Measurements from ENCODE around the gene GLB1L2. TPM values are rescaled to one million over a fixed set of nuclear protein-coding genes. Genes with fewer than 3 reads are reported as not detected.

The GLB1L2 gene
- polyA plus RNA-seq, 1 of the 3 experiments (the other 2 are of a cell fraction): 3.4 TPM

GRCh38 chr11:134334796-134335571 lies 3.2 kb downstream of the GLB1L2 start:
- no peaks in the 10 kb centered on the region for H3K79me2 ChIP-seq (ENCODE audit: insufficient read depth)
- H3K9ac ChIP-seq: no peak overlapping the region
- peaks cover 7% of the 10 kb centered on the region; the same call in 1 of the 2 replicates for H3K27me3 ChIP-seq (ENCODE audit: insufficient read depth)
- H3K9me2 ChIP-seq: no peaks in the 10 kb centered on the region
- TF ChIP-seq FOSL2 (IDR thresholded peaks at IDR 0.05; ENCODE audit: borderline replicate concordance, low read depth) (no peak), RCOR1 (IDR thresholded peaks at IDR 0.05; ENCODE audit: low read length) (no peak), REST (IDR thresholded peaks at IDR 0.05; ENCODE audit: low read depth, low read length) (no peak), RXRA (IDR thresholded peaks at IDR 0.05; ENCODE audit: borderline replicate concordance, low read depth) (no peak), EZH2phosphoT487 (IDR thresholded peaks at IDR 0.05; ENCODE audit: borderline replicate concordance, low read depth) (no peak), MXI1 (IDR thresholded peaks at IDR 0.05; ENCODE audit: low read depth, low read length) (no peak), CHD2 (IDR thresholded peaks at IDR 0.05; ENCODE audit: low read length, partially characterized antibody) (no peak), USF2 (IDR thresholded peaks at IDR 0.05; ENCODE audit: borderline replicate concordance, low read depth, low read length) (no peak), GATA2 (CRISPR knock-in tag; IDR thresholded peaks at IDR 0.05) (no peak), FOXM1 (IDR thresholded peaks at IDR 0.05; ENCODE audit: low read depth) (no peak), PBX3 (IDR thresholded peaks at IDR 0.05) (no peak), MAX (IDR thresholded peaks at IDR 0.05; ENCODE audit: low read depth) (no peak)
- no peak overlapping the region for H3K27ac ChIP-seq (ENCODE audit: low read depth in 2 of 2, low read length in 1 of 2)
- H4K20me1 ChIP-seq (ENCODE audit: insufficient read depth): no peaks in the 10 kb centered on the region
- H3F3A ChIP-seq (replicated peaks; ENCODE audit: insufficient read depth): no peaks in the 10 kb centered on the region
- POLR2A ChIA-PET: no interaction called here
- CTCF ChIA-PET: interaction anchor here (0.9 kb wide), 1 partner anchor 18 kb away, joined by 3 read pairs; no protein-coding TSS in a partner anchor
- H3K4me1 ChIP-seq (ENCODE audit: control insufficient read depth in 1 of 2, insufficient read depth in 2 of 2, low read depth in 1 of 2, low read length in 1 of 2): peaks cover 0 to 3% of the 10 kb centered on the region in 2 experiments; a peak in 2 of 4 replicates
- no peak overlapping the region for H2AFZ ChIP-seq (ENCODE audit: low read depth)
- H3K4me3 ChIP-seq (ENCODE audit: low read depth in 2 of 2, low read length in 1 of 2): no peak overlapping the region
- H3K4me2 ChIP-seq: no peak overlapping the region
- WGBS (ENCODE audit: low lambda C conversion rate): 73% methylated on average over 10 of the region's 10 CpGs
- H3K9me3 ChIP-seq: no peaks in the 10 kb centered on the region
- no peaks in the 10 kb centered on the region for H3K36me3 ChIP-seq (replicated peaks in 1 of 2; ENCODE audit: control insufficient read depth in 1 of 2, insufficient read depth in 2 of 2, low read length in 1 of 2)
- DNase-seq: no peak
